Stimulated activated CD4-positive, alpha-beta T cell treated with anti-CD3 and anti-CD28 coated beads, Interleukin-12 subunit alpha, Interleukin-12 subunit beta, amount 100 ng/mL, for 24 hours (primary cell): ENCODE results near the gene MRPL34.
"Not testable (repeated sequence)": the region's sequence is repeated elsewhere in the genome, so short reads cannot be mapped to it uniquely, and the experiment has no call there.

Experiments
- DNase-seq, 2 experiments: peaks; one replicate each; pipeline ENCODE4 v3.0.0-alpha.2; 2020; ENCODE audit warnings: low read depth in 2 of 2

Gene MRPL34

DNA sequence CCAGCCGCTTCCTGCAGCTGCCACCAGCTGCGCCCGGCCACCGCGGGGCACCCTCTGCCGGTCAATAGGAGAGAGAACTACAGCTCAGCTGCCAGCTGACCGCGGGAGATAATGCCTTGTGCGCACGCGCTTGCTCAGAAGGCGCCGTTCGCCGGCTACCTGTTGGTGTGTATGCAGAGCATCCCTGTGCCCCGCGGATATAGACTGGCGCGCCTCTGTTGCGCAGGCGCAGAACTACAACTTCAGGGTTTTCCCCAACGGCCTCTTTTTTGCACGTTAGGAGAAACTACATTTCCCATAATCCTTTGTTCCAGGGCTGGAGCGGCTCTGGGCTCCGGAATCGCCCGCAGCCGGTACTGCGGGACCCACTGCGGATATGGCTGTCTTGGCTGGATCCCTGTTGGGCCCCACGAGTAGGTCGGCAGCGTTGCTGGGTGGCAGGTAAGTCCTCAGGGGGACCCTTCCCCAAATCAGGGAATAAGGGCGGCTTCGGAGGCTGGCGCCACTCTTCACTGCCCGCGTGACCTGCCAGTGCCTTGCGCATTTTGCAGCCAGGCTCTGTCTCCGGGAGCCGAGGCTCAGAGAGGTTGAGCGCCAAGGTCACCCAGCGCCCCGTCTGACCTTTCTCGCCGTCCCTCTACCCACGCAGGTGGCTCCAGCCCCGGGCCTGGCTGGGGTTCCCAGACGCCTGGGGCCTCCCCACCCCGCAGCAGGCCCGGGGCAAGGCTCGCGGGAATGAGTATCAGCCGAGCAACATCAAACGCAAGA is at the start of gene MRPL34:
Gene MRPL34 (plus strand): TSS at position 356 of the 768 bp plus-strand sequence. CDS start 21 bp downstream, at position 377.
- peak; percentile 89 to 92 for DNase-seq

DNA sequence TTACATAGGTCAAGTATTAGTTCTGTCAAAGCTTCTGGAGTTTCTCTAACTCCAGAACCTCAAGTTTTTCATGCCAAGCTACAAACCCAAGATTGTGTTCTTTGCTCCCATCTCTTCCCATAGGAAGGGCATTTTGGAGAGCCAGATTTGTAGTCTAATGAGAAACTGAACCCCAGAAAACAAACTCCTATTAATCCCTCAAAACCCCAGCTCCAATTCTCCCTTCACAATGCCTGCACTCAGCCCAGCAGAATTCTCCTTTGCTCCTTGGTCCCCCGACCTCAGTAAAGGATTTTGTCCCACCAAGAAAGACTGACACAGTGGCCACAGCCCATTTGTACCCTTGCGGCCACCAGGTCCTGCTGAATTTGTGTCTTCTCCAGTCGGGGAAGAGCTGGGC is 49.5 kb upstream of the MRPL34 start:
- no peak for DNase-seq

DNA sequence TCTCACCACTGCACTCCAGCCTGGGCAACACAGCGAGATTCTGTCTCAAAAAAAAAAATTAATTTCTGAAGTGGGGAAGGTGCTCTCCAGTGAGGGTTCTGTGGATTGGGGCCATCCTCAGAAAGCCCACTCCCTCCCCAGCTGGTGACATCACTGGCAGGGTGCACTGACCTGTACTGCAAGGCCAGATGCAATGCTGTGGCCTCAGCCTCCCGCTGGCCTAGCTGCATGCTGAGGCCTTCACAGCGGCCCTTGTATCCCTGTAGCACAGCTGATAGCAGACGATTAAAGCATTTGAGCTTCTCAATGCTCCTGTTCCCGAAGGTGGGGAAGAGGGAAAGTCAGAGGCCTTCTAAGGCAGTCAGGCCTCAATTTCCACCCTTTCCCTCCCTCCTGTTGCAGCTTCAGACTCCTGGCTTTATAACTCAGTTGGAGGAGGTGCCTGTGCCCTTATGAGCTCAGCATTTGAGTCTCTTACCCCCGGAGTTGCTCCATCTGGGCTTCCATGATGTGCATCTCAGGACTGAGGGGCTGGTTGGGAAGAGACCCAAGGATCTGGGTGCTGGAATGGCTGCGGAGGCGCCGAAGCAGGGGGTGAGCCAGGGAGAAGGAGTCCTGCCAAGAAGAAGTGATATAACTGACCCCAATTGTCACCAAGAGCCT is 46.4 kb upstream of the MRPL34 start:
- no peak for DNase-seq

GRCh38 chr19:17259934-17260333 is 45.7 kb upstream of the MRPL34 start:
- no peak for DNase-seq

- DNase-seq: peak; percentile 77 to 87
Measured at GRCh38 chr19:17260842-17261325, 44.8 kb upstream of the MRPL34 start.

GRCh38 chr19:17262557-17262956 is 43.1 kb upstream of the MRPL34 start:
- no peak for DNase-seq

DNA sequence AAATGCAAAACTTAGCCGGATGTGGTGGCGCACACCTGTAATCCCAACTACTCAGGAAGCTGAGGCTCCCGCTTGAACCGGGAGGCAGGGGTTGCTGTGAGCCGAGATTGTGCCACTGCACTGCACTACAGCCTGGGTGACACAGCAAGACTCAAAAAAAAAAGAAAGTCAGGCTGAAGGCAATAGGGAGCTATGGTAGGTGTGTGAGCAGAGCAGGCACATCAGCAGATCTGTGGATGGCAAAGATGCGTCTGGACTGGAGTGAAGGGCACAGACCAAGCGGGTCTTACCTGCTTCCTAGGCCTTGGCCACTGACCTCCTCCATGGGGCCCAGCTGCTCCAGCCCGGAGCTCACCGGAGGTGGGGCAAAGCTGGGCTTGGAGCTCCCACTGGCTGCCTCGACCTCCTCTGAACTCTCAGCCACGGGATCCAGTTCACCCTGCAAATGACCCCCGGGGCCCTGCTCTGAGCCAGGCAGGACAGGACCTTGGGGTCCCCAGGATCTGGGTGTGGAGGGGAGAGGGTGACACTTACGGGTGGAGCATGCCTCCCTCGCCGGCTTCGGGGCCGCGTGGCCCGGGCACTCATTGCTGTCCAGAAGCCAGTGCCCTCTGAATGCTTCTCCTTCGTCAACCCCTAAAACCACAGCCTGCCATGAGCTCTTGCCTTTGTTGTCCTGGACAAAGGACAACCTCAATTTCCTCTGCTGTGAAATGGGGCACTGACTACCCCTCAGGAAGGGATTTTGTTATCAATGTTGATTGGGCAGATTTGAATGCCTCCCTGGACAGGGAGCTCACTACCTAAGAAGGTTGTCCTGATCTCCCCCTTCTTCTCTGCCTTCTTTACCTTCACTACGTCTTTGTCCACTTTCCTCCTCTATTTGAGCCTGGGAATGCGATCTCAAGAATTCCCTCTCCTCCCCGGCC is 41.7 kb upstream of the MRPL34 start:
- no peak for DNase-seq

DNA sequence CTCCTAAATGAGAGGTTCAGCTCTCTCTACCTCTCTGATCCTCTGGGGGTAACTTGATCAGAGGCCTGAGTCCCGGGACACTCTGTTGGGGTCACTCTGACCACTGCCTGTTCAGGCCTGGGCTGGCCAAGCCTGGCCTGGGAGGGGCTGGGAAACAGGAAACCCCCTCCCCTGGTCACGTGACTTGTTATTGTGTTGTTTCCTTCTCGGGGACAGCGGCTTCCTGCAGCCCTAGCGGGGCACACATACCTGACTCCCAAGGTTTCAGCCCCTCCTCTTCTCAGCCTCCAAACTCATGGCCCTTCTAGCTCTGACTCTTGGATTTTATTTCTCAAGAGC is 41.1 kb upstream of the MRPL34 start, which contains the start of gene USHBP1:
Gene USHBP1 (minus strand): TSS at position 105 of the 339 bp plus-strand sequence. CDS start 446 bp downstream, outside the sequence.
- no peak for DNase-seq

GRCh38 chr19:17266026-17266425 is 39.6 kb upstream of the MRPL34 start:
- DNase-seq: no peak

- DNase-seq: no peak
Measured at GRCh38 chr19:17266589-17266974, 39.1 kb upstream of the MRPL34 start.

DNA sequence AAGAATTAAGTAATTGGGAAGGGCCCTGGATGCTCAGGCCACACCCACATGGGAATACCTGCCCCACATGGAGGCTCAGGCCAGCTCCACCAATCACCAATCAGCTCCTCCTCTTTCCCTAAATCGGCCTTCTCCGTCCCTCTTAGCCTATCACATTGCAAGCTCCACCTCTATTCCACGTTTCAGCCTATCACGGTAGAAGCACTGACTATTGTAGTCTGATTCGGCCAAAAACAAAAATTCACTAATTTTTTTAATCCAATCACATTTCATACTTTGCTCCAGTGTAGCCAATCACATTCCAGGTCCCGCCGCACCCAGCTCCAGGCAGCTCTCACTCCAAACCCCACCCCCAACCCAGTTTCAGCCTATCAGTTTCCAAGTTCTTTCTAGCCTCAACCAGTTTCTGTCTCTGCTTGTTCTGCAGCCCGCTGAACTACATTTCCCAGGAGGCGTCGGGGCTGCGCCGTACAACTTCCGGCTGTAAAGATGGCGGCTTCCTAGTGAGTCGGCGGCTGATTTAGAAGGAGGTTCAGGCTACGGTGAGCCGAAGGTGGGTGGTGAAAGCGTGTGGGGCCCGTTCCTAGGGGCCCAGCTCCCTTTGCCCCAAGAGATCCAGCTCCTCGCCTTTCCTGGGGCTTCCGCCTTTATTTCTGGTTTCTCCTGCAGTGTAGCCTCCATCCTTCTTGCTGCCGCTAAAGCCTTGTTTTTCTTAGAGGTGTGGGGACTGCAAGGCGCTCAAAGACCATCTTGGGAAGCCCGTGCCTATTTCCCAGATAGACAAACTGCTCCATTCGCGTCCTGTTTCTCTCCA is 38.5 kb upstream of the MRPL34 start, which contains the start of gene BABAM1:
Gene BABAM1 (plus strand): TSS at position 469 of the 814 bp plus-strand sequence. CDS start 1,364 bp downstream, outside the sequence.
- peak; percentile 85 to 92 for DNase-seq

- DNase-seq: no peak
Measured at GRCh38 chr19:17268754-17269153, 36.9 kb upstream of the MRPL34 start.

GRCh38 chr19:17274892-17275291 is 30.8 kb upstream of the MRPL34 start:
- DNase-seq: not testable (repeated sequence)

- no peak for DNase-seq
Measured at GRCh38 chr19:17275441-17276175, 30.1 kb upstream of the MRPL34 start.

GRCh38 chr19:17279436-17279835 is 26.2 kb upstream of the MRPL34 start:
- no peak for DNase-seq

GRCh38 chr19:17281391-17282304 is 24.0 kb upstream of the MRPL34 start, which contains the start of gene ANKLE1:
TSS of gene ANKLE1 (plus strand) at chr19:17281901. CDS start at chr19:17281921, 20 bp downstream.
- DNase-seq: peak in 1 of 2 experiments; percentile 28

DNA sequence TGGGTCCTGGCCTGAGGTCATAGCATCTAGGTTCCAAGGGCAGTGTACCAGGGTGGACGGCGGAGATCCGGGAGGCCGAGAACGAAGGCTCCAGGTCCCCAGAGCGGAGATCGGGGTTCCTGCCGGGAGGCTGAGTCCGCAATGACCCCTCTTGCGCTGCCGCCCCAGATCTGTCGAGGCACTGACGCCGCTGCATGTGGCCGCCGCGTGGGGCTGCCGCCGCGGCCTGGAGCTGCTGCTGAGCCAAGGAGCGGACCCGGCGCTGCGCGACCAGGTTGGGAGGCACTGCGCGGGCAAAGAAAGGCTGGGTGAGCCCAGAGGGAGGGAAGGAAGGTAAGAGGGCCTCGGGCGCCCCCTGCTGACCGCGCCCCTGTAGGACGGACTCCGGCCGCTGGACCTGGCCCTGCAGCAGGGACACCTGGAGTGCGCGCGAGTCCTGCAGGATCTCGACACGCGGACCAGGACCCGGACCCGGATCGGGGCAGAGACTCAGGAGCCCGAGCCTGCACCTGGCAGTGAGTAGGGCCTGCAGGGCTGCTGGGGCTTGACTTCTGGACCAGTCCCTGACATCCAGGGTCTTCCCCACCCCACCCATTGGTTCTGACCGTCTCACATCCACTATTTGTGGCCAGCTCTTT is 23.1 kb upstream of the MRPL34 start:
- DNase-seq: peak; percentile 51 to 77

DNA sequence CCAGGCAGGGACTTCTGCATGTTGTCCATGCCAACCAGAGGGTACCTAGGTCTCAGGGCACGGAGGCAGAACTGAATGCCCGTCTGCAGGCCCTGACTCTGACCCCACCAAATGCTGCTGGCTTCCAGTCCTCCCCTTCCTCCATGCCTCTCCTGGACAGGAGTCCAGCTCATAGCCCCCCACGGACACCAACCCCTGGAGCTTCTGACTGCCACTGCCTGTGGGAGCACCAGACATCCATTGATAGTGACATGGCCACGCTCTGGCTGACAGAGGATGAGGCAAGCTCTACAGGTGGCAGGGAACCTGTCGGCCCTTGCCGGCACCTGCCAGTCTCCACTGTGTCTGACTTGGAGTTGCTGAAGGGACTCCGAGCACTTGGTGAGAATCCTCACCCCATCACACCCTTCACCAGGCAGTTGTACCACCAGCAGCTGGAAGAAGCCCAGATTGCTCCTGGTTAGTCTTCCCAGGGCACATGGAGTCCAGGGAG is 22.1 kb upstream of the MRPL34 start:
- DNase-seq: no peak
